PC-3 (cell line): ENCODE results near the gene ZNF74. TPM values are rescaled to one million over a fixed set of nuclear protein-coding genes. Genes with fewer than 3 reads are reported as not detected.

Source experiments
- ATAC-seq: fragments of 200-7000 bp; cut with Tn5 transposase; 2 replicates; pipeline ENCODE4 v1.9.1; 2020; ENCODE audit warnings: mild to moderate bottlenecking, moderate library complexity
- BruUV-seq: library from RNA; stranded (reverse); fragments of 400-500 nt; replicated peaks from 2 replicates; lab custom pipeline; 2021; lab: Mats Ljungman, UMichigan
- CTCF ChIA-PET: fragments of 300-600 bp; sonication (Branson Sonifier 250); formaldehyde crosslinking; loops from one replicate; lab custom pipeline; 2022; ENCODE audit warnings: antibody characterized with exemption; lab: Charles Lee
- POLR2A ChIA-PET: fragments of 300-600 bp; sonication (Branson Sonifier 250); formaldehyde crosslinking; loops from one replicate; lab custom pipeline; 2022; ENCODE audit warnings: antibody characterized with exemption; ENCODE audit not compliant: unreplicated experiment; lab: Charles Lee
- DNase-seq: peaks from one replicate; pipeline ENCODE4 v3.0.0-alpha.2; 2015
- H2AFZ ChIP-seq: fragments of 300-600 bp; sonication (generic); 2 replicates; pipeline ENCODE4 v1.6.0; 2016; ENCODE audit warnings: antibody characterized with exemption, low read length
- H3F3A ChIP-seq: fragments of 300-600 bp; sonication (generic); one replicate; pipeline ENCODE4 v1.6.0; 2017; ENCODE audit warnings: antibody characterized with exemption, low read length, control low read depth, mild to moderate bottlenecking; ENCODE audit not compliant: unreplicated experiment
- H3K27ac ChIP-seq: fragments of 300-600 bp; sonication (generic); 2 replicates; pipeline ENCODE4 v1.5.1; 2016; ENCODE audit warnings: mild to moderate bottlenecking, low read length
- H3K27me3 ChIP-seq: fragments of 300-600 bp; sonication (generic); 2 replicates; pipeline ENCODE4 v1.6.1; 2016; ENCODE audit warnings: low read length, mixed read lengths
- H3K36me3 ChIP-seq: fragments of 300-600 bp; sonication (generic); 2 replicates; pipeline ENCODE4 v1.6.1; 2016; ENCODE audit warnings: low read depth, mixed run types, low read length, mixed read lengths
- H3K4me1 ChIP-seq: fragments of 300-600 bp; sonication (generic); 2 replicates; pipeline ENCODE4 v1.5.1; 2016; ENCODE audit warnings: low read length; ENCODE audit not compliant: insufficient read depth
- H3K4me2 ChIP-seq: fragments of 300-600 bp; sonication (generic); 2 replicates; pipeline ENCODE4 v1.6.0; 2016; ENCODE audit warnings: low read length
- H3K4me3 ChIP-seq: fragments of 300-600 bp; sonication (generic); 2 replicates; pipeline ENCODE4 v1.5.1; 2016; ENCODE audit warnings: mild to moderate bottlenecking, low read length, mixed read lengths
- H3K79me2 ChIP-seq: fragments of 300-600 bp; sonication (generic); 2 replicates; pipeline ENCODE4 v1.6.1; 2017; ENCODE audit warnings: low read length, mixed read lengths
- H3K9ac ChIP-seq: fragments of 300-600 bp; sonication (generic); 2 replicates; pipeline ENCODE4 v1.6.0; 2016; ENCODE audit warnings: mild to moderate bottlenecking, low read length
- H3K9me2 ChIP-seq: fragments of 300-600 bp; sonication (generic); replicated peaks from 2 replicates; pipeline ENCODE4 v1.6.1; 2016; ENCODE audit warnings: mixed run types, low read length, mixed read lengths
- H3K9me3 ChIP-seq: fragments of 300-600 bp; sonication (generic); 2 replicates; pipeline ENCODE4 v1.6.1; 2016; ENCODE audit warnings: low read length, mixed read lengths
- H4K20me1 ChIP-seq: fragments of 300-600 bp; sonication (generic); 2 replicates; pipeline ENCODE4 v1.6.1; 2016; ENCODE audit warnings: low read length, mixed read lengths
- EZH2 ChIP-seq: fragments of 300-600 bp; sonication (generic); IDR thresholded peaks from one replicate; pipeline ENCODE4 v1.6.1; 2017; ENCODE audit warnings: antibody characterized with exemption, mild to moderate bottlenecking, low read length; ENCODE audit not compliant: unreplicated experiment
- EZH2phosphoT487 ChIP-seq: fragments of 300-600 bp; sonication (generic); IDR thresholded peaks from 2 replicates; pipeline ENCODE4 v1.6.1; 2018; ENCODE audit warnings: mild to moderate bottlenecking, antibody characterized with exemption, low read length, borderline replicate concordance
- intact Hi-C: fragments of 100-400 bp; cut with micrococcal nuclease; formaldehyde crosslinking; loops from 2 replicates; pipeline ENCODE4 v1.9.0; 2023
- total RNA-seq: library from RNA; depleted of rRNA; stranded (reverse); fragments of >200 nt; gene quantifications from 2 replicates; pipeline ENCODE4 v1.2.3, GENCODE V29; 2014
- TF ChIP-seq, protein P1 (sequence below): fragments of 300-600 bp; sonication (generic); conservative IDR thresholded peaks from 2 replicates; pipeline ENCODE4 v1.5.1; 2017; ENCODE audit warnings: antibody characterized with exemption, low read depth, mild to moderate bottlenecking, low read length

ZNF74 gene
- total RNA-seq, 1 experiment from 2014 or later: 11.1 TPM

DNA sequence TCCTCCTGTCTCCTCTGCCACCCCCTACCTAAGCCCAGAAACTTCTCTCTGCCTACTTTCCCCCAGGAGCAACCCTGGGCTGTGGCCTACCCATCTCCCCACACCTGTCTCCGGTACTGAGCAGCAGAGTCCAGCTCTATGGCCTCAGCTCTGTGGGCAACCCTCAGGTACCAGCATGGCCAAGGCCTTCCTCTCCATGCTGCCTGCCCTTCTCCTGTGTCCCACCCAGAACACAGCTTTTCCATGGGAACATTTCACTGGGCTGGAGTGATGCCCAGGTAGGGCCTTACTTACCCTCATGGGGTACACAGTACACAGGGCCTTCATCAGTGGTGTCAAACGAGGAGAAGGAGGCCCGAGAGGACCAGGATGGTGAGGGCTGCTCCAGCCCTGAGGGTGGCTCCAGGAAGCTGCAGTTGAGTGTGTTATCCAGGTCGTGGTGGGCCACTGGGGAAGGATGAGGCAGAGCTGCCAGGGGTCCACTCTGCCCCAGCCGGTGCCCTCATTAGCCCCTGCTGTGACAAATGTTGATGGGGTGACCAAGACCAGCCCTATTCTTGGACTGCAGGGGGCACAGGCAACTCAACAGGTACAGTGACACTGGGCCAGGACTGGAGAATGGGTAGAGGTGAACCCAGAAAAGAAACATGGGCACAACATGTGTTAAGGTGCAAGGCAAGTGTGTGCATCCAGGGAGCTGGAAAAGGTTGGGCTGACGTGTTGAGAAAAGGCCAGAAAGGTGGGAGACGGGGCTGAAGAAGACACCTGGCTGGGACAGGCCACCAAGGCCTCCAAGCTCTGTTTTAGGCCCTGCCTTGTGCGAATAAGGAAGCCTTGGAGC lies 33.4 kb downstream of the ZNF74 start:
- Histone ChIP-seq H3K4me3 (no peak overlapping the region), H2AFZ (no peak overlapping the region), H3K9me3 (no peaks in the 10 kb centered on the region), H4K20me1 (no peaks in the 10 kb centered on the region), H3K36me3 (no peaks in the 10 kb centered on the region), H3K27ac (no peak overlapping the region), H3K27me3 (no peaks in the 10 kb centered on the region), H3K9me2 (no peaks in the 10 kb centered on the region), H3K4me1 (peaks cover 3% of the 10 kb centered on the region; the same call in 1 of the 2 replicates), H3F3A (no peaks in the 10 kb centered on the region), H3K9ac (no peak overlapping the region), H3K79me2 (no peaks in the 10 kb centered on the region), H3K4me2 (no peak overlapping the region)
- ATAC-seq (no peak), DNase-seq (no peak)
- TF ChIP-seq EZH2phosphoT487 (no peak), EZH2 (no peak)
- TF ChIP-seq, protein P1, sequence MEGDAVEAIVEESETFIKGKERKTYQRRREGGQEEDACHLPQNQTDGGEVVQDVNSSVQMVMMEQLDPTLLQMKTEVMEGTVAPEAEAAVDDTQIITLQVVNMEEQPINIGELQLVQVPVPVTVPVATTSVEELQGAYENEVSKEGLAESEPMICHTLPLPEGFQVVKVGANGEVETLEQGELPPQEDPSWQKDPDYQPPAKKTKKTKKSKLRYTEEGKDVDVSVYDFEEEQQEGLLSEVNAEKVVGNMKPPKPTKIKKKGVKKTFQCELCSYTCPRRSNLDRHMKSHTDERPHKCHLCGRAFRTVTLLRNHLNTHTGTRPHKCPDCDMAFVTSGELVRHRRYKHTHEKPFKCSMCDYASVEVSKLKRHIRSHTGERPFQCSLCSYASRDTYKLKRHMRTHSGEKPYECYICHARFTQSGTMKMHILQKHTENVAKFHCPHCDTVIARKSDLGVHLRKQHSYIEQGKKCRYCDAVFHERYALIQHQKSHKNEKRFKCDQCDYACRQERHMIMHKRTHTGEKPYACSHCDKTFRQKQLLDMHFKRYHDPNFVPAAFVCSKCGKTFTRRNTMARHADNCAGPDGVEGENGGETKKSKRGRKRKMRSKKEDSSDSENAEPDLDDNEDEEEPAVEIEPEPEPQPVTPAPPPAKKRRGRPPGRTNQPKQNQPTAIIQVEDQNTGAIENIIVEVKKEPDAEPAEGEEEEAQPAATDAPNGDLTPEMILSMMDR: no peak
- intact Hi-C loops: no loop called here
- CTCF ChIA-PET: interaction anchor here (1.1 kb wide), 1 partner anchor 9 kb away, joined by 10 read pairs; no protein-coding TSS in a partner anchor
- POLR2A ChIA-PET: no interaction called here
- no TSS peak for BruUV-seq

DNA sequence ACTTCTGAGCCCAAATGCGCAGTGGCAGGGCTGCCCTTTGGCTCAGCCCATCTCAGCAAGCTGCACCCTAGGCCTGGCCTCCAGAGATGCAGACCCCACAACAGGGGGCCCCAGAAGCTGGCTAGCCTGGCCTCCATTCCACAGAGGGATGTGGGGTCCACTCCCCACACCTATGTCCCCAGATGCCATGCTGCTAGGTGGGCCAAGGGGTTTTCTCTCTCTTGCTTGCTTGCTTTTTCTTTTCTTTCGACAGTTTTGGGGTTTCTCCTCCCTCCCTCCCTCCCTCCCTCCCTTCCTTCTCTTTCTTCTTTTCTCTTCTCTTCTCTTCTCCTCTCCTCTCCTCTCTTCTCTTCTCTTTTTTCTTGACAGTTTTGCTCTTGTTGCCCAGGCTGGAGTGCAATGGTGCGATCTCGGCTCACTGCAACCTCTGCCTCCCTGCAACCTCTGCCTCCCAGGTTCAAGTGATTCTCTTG lies 34.0 kb downstream of the ZNF74 start:
- peaks cover 3% of the 10 kb centered on the region; the same call in 1 of the 2 replicates for H3K4me1 ChIP-seq
- no peaks in the 10 kb centered on the region for H3K9me2 ChIP-seq
- H3K27me3 ChIP-seq: no peaks in the 10 kb centered on the region
- H3K36me3 ChIP-seq: no peaks in the 10 kb centered on the region
- H3K79me2 ChIP-seq: no peaks in the 10 kb centered on the region
- H3K4me2 ChIP-seq: no peak overlapping the region
- BruUV-seq: no TSS peak
- DNase-seq (no peak), ATAC-seq (no peak)
- TF ChIP-seq, protein P1: no peak
- TF ChIP-seq EZH2: no peak
- H4K20me1 ChIP-seq: no peaks in the 10 kb centered on the region
- no peak overlapping the region for H3K9ac ChIP-seq
- intact Hi-C loops: no loop called here
- no peaks in the 10 kb centered on the region for H3F3A ChIP-seq
- H2AFZ ChIP-seq: no peak overlapping the region
- no peak overlapping the region for H3K27ac ChIP-seq
- ChIA-PET CTCF (no interaction called here), POLR2A (no interaction called here)
- H3K4me3 ChIP-seq: no peak overlapping the region
- H3K9me3 ChIP-seq: no peaks in the 10 kb centered on the region
